DMS 273 (cell line): ENCODE results near the gene CDH23.
"Not testable (repeated sequence)": the region's sequence is repeated elsewhere in the genome, so short reads cannot be mapped to it uniquely, and the experiment has no call there.

Experiments
- DNase-seq: peaks from one replicate; lab custom pipeline; 2025; ENCODE audit not compliant: unreplicated experiment; lab: John Stamatoyannopoulos, UW

CDH23 gene

GRCh38 chr10:71396711-71397295 lies at the start of gene CDH23:
TSS of gene CDH23 (plus strand) at chr10:71396920. CDS start at chr10:71439832, 42,912 bp downstream.
- peak; percentile 75 for DNase-seq

- no peak for DNase-seq
These were observed 48.9 kb upstream of the CDH23 start for GRCh38 chr10:71347587-71348395.

- DNase-seq = no peak
These were observed 47.9 kb upstream of the CDH23 start for GRCh38 chr10:71348850-71349249.

DNA sequence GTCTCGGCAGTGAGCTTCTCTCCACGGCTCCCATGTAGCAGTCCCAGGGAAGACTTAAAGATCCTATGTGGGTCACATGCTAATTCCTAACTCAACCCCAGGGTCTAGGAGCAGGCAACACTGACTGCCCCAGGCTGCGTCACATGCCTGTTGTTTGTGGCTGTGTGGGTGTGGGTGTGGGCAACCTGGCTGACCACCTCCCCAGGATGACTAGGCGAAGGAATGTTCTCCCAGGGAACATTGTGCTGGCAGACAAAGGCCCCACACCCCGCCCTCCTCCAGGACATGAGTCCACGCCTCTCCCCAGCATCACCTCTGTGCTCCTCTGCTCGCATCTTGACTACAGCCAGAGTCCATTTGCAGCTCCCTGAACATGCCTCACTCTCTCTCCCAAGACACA lies 47.3 kb upstream of the CDH23 start:
- DNase-seq = no peak

DNA sequence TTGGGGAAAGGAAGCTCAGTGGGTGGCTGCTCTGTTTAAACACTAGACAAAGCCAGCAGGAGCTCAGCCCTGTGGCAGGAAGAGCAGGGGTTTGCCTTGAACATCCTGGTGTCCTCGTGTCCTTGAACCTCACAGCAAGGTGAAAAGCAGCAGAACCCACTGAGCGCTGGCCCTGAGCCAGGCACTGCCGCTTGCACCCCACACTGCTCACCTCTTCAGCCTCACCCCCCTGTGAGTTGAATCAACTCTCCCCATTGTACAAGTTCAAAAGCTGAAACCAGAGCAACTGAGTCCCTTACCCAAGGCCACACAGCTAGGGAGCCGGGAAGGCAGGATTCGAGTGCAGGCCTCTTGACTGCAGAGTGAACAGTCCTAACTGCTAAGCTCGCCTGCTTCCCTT lies 45.6 kb upstream of the CDH23 start:
- DNase-seq = no peak

DNA sequence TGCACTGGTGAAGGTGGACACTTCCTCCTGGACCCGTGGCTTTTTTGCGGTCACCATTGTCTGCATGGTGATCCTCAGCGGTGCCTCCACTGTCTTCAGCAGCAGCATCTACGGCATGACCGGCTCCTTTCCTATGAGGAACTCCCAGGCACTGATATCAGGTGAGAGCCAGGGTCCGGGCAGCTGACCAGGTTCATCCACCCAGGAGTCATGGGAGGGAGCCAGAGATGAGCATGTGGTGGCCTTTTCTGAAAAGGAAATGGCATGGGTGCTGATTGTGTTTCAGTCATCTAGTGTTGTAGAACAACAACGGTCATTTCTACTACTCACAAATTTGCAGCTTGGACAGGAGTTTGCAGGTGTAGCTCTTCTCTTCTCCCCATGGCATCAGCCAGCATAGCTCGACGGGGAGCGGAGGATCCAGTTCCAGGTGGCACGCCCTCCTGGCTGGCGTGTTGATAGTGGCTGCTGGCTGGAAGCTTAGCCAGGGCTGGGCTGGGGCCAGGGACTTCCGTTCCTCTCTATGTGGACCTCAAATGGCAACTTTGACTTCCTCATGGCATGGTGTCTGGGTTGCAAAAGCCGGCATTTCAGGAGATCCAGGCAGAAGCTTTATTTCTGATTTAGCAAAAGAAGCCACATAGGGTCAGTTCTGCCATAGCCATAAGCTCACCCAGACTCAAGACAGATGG lies 44.9 kb upstream of the CDH23 start:
- DNase-seq = no peak

DNA sequence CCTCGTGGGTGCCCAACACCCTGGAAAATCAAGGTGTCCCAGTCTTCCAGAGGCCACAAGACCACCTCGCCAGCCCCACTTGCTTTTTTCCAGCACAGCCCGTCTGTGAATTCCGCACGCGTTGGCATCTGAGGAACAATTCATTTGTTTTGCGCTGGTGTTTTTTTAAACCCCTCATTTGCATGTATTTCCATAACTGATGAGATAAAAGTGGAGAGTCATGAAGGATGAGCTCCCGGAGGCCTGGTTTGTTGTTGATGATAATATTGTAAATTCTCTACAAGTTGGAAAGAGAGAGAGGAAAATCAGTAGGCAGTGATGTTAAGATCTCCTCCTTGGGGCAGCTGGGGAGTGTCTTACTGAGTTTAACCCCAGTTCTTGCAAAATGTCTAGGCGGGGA lies 43.1 kb upstream of the CDH23 start:
- no peak for DNase-seq

DNA sequence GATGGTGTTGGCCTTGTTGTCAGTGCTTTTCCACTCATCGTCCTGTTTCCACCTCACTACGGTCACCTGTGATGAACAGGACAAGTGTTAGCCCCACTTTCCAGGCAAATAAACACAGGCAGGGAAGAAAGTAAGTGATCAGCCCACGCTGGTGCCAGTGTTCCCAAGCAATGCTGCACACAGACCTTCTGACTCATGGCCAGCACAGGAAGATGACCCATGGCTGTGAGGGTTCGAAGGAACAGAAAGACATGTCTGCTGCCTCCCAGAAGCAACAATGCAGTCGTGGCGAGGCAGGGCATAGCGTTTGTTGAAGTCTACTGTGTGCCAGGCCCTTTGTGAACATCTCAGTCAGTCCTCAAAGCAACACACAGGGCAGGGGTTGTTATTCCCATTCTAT lies 41.9 kb upstream of the CDH23 start:
- DNase-seq = no peak

- no peak for DNase-seq
These were observed 40.8 kb upstream of the CDH23 start for GRCh38 chr10:71355886-71356285.

GRCh38 chr10:71357792-71358265 lies 38.9 kb upstream of the CDH23 start:
- DNase-seq = no peak

- DNase-seq = no peak
These were observed 38.4 kb upstream of the CDH23 start for GRCh38 chr10:71358277-71358676.

DNA sequence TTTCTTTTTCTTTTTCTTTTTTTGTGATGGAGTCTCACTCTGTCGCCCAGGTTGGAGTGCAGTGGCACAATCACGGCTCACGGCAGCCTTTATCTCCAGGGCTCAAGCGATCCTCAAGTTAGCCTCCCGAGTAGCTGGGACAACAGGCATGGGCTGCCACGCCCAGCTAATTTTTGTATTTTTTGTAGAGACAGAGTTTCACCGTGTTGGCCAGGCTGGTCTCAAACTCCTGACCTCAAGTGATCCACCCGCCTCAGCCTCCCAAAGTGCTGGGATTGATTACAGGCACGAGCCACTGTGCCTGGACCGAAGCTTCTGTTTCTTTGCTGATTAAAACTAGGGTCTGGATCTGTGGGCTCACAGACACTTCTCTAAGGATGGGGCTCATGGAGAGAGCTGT lies 37.8 kb upstream of the CDH23 start:
- not testable (repeated sequence) for DNase-seq

DNA sequence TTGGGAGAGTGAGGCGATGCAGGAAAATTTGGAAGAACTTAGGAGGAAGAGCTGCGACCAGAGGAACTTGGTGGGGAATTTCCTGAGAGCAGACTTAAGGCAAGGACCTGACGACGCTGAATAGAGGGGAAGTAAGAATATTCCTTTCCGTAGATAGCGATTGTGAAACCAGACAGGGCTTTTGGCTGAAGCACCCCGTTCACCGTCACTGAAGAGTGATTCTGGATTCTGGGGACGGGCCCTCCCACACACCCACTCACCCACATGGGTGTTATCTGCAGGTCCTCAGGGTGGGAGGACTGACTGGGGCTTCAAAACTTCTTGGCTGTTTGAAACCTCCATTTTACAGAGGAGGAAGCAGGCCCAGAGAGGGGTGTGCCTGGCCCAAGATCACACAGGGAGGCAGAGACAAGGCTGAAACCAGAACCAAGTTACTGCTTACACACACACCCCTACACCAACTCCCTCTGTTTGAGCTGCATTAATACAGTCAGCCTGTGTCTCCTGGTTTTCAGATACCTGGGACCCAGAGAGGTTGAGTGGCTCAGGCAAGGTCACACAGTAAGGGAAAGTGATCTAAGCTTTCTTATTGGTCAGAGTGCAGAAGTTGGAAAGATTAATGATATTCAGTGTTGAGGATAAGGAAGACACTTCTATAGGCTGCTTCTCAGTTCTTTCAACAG lies 37.2 kb upstream of the CDH23 start:
- no peak for DNase-seq

DNA sequence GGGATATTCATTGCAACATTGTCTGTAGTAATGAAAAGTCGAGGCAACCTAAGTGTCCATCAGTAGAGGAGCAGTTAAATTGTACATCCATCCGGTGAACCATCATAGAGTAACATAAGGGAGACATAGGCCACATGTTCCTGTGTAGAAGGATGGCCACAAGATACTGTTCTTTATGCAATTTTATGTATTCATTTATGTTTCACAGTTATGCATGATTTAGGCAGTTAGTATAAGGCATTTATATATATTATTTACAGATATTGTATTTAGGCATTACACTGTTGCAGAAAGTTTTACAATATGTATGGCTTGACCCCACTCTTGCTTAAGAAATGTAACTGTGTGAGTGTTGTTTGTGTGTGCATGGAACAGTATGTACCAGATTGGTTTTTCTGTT lies 36.0 kb upstream of the CDH23 start:
- no peak for DNase-seq

DNA sequence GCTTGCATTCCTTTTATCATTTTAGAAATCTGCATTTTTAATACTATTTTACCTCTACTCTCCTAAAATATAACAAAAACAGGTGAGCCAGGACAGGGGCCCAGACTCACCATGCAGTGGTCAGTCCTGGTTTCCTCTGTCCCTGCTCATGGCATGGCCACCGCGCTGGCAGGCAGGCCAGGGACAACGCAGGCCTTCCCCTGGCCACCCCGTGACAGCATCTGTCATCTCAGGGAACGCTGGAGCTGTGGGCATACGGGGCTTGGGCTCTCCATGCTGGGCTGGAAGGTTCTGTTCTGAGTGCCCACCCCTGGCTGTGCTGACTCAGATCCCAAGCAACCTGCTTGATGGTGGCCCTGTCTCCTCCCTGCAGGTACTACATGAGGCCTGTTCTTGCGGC lies 35.1 kb upstream of the CDH23 start:
- no peak for DNase-seq

- DNase-seq = no peak
These were observed 34.6 kb upstream of the CDH23 start for GRCh38 chr10:71362141-71362540.

GRCh38 chr10:71363936-71364335 lies 32.8 kb upstream of the CDH23 start:
- DNase-seq = peak; percentile 11

DNA sequence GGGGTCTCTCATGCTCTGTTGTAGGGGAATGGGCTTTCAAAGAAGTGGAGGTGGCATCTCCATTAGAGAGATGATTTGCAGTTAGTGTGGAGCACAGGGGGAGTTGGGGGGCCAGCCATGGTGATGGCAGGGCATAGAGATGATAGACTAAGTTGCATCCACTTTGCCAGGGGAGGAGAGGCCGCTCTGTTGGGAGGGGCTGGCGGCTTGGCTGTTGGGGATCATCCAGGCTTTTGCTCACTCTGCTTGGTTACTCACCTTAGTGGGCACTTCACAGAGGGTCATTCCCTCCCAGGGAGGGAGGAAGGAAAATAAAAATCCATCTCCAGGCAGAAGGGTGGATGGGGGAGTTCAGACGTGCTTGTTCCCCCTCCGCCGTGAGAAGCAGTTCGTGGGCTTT lies 31.4 kb upstream of the CDH23 start:
- no peak for DNase-seq

GRCh38 chr10:71366690-71367089 lies 30.0 kb upstream of the CDH23 start:
- no peak for DNase-seq

GRCh38 chr10:71367271-71367670 lies 29.4 kb upstream of the CDH23 start:
- DNase-seq = no peak

DNA sequence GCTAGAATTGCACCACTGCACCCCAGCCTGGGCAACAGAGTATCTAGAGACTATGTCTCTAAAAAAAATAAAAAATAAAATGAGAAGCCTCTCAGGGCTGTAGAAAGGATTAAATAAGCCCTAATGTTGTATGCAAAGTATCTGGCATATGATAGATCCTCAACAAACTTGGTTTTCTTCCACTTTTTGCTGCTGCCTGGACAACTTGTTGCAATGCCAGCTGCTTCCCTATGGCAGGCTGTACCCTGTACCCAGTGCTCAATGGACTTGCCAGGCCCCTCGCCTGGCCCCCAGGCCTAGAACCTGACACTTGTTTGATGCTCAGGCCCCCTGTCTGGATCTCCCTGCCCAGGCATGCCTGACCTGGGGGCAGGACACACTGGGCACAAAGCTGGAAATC lies 28.5 kb upstream of the CDH23 start:
- DNase-seq = no peak
